ENCODE data around the gene MECP2.
"Not testable (repeated sequence)": the region's sequence is repeated elsewhere in the genome, so short reads cannot be mapped to it uniquely, and the experiment has no call there.

The MECP2 gene

DNA sequence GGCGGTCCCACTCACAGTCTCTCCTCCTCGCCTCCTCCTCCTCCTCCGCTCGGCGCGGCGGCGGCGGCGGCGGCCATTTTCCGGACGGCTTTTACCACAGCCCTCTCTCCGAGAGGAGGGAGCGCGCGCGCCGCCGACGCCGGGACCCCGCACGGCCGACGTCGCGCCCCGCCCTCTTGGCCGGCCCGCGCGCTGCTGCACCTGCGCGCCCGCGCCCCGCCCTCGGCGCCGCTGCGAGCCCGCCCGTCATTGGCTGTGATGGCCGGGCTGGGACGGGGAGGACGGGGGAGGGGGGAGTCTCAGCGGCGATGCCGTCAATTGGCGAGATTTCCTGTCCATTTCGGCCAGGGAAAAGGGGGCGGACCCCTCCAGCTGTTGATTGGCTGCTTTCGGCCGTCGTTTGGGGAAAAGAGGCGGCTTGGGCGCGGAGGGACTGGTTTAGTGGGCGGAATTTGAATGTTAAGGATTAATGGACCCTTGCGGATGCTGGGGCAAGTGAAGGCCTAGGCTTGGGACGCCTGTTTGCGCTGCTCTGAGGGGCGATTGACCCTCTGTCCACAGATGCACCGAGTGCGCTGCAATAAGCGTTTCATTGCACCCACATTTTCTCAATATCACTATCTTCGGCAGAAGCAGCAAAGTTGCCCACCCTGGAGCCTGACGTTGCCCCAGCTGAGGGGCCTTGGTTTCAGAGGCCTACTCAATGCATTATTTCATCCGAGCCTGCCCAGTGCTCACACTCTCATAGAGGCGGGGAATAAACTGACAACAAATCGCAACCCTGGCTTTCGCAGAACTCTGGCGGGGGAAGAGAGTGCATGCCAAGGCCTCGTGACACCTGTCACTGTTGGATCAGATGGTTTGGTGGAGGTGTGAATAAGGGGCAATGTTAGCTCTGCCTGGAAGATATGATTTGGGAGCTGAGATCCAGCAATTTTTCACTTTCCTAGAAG lies at the start of gene MECP2:
MECP2 (minus strand) TSS at position 129 of the 953 bp plus-strand sequence.
- DNase-seq: peak; percentile 92

DNA sequence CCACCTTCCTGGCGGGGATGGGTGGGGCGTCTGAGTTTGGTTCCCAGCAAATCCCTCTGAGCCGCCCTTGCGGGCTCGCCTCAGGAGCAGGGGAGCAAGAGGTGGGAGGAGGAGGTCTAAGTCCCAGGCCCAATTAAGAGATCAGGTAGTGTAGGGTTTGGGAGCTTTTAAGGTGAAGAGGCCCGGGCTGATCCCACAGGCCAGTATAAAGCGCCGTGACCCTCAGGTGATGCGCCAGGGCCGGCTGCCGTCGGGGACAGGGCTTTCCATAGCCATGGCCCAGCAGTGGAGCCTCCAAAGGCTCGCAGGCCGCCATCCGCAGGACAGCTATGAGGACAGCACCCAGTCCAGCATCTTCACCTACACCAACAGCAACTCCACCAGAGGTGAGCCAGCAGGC lies 46.5 kb upstream of the MECP2 start, which contains the start of gene OPN1LW:
OPN1LW (plus strand) TSS at position 234 of the 400 bp plus-strand sequence; CDS start at position 275, 41 bp downstream.
- DNase-seq: not testable (repeated sequence)

DNA sequence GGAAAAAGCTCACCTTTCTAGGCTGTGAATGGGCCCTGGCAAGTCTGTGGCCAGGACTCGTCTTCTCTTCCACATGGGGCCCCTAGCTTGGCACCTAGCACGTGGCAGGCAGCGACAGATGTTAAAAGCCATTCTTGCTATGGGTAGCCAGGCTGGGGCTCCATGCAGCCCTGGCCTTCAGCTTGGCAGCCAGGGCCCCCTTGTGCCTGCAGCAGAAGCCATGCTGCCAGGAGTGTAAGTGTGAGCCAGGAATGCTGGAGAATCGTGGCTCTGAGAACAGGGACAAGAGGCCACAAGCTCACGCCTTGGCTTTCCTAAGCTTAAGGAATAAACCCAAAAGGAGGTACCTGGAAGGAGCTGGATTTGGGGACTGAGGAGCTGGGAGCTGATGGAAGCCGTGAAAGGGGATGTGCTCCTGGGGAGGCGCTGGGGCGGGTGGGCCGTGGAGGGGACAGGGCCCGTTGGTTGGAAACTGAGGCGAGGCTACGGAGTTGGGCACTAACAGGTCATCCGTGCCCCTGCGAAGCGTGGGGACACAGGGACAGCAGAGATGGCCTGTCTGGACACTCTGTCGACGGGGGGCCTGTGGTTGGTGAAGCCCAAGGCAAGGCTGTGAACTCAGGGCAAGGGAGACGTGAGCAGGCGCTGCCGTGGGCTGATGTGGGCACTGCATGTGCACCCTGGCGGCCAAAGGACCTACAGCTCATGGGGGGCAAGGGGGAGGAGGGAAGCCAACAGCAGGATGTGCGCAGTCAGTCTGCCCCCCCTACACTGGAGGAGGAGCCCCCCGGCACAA lies 45.6 kb upstream of the MECP2 start:
- no peak for DNase-seq

DNA sequence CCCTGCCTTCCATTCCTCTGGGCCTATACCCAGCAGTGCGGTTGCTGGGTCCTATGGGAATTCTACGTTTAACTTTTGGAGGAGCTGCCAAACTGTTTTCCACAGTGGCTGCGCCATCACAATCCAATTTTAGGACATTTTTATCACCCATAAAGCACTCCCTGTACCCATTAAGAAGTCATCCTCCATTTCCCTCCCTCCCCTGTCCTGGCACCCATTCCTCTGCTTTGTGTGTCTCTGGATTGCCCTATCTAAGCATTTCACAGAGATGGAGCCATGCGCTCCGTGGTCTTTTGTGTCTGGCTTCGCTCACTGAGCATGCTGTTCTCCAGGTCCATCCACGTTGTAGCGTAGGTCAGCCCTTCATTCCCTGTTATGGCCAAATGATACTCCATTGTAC lies 44.9 kb upstream of the MECP2 start:
- no peak for DNase-seq

DNA sequence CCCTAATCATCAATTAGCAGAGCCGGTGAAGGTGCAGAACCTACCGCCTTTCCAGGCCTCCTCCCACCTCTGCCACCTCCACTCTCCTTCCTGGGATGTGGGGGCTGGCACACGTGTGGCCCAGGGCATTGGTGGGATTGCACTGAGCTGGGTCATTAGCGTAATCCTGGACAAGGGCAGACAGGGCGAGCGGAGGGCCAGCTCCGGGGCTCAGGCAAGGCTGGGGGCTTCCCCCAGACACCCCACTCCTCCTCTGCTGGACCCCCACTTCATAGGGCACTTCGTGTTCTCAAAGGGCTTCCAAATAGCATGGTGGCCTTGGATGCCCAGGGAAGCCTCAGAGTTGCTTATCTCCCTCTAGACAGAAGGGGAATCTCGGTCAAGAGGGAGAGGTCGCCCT lies 43.2 kb upstream of the MECP2 start:
- DNase-seq: no peak

DNA sequence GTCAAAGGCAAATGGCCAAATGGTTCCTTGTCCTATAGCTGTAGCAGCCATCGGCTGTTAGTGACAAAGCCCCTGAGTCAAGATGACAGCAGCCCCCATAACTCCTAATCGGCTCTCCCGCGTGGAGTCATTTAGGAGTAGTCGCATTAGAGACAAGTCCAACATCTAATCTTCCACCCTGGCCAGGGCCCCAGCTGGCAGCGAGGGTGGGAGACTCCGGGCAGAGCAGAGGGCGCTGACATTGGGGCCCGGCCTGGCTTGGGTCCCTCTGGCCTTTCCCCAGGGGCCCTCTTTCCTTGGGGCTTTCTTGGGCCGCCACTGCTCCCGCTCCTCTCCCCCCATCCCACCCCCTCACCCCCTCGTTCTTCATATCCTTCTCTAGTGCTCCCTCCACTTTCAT lies 42.7 kb upstream of the MECP2 start:
- DNase-seq: no peak

DNA sequence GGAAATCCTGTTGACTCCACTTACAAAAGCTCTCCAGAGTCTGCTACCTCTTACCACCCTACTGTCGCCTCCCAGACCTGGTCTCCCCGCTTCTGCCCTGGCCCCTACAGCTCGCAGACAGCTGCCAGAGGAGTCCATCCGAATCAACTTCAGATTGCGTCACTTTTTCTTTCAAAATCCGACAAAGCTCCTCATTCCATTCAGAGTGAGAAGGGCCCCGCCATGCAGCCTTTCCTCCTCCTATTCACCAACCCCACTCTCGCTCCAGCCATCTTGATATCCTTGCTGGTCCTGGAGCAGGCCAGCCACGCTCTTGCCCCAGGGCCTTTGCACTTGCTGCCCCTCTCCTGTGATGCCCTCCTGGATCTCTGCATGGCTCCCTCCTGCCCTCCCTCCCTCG lies 41.3 kb upstream of the MECP2 start:
- no peak for DNase-seq

DNA sequence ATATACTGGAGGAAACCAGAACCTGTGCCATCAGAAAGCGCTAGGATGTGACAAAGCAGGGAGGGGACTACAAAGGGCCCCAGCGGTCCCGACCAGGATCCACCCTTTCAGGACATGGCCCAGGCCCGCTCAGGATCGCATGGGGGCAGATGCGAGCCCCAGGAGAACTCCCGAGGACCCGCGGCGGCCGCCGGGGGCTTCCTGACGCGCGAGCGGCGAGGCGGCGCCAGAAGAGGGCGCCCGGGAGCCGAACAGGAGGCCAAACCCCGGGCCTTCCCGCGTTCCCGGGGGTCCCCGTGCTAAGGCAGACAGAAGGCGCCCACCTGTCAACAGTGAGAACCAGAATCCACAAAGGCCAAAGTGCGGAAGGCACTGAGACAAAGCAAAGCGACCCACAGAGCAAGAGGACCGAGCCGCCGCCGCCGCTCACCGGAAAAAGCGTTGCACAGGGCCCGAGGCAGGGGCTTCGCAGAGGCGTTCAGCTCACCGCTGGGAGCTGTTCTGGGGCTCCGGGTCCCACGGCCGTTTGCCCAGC lies 39.2 kb upstream of the MECP2 start:
- peak; percentile 51 for DNase-seq

DNA sequence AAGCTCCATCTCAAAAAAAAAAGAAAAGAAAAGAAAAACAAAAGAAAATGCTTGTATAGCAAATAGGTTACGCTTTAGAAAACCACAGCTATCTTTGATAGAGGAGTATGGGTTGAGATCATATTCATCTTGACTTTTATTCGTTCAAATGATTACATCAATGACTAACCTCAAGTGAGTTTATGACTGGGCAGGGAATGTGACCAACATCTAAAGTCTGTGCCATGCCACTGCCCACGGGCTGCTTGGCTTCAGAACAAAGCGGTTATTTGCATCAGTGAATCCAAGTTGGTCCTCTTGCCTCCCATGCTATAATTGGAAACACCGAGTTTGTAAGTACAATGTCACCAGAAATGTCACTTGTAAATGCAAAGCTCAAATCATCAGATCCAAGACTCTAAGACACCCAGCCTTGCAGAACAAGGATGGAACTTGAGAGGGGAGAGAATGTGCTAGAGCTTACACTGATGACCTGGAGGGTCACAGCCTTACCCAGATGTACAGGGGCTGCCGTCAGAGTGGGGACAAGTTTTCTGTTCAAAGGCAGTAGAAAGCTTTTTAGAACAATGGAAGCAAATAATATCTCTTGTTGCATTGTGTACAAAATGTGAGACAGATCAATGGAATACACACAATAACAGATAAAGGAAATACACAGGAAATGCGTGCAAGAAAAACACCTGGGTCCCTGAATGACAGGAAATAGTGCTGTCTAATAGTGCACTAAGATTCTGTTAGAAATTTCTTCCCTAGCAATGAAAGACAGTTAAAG lies 38.1 kb upstream of the MECP2 start:
- no peak for DNase-seq

DNA sequence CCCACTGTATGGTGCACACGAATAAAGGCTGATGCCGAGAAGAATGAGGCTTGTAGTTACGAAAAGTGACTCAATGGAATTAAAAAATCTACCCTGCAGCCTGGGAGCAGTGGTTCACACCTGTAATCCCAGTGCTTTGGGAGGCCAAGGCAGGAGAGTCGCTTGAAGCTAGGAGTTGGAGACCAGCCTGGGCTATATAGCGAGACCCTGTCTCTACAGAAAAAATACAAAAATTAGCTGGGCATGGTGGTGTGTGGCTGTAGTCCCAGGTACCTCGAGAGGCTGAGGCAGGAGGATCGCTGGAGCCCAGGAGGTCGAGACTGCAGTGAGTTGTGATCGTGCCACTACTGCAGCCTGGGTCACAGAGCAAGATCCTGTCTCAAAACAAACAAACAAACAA lies 34.8 kb upstream of the MECP2 start:
- DNase-seq: no peak

DNA sequence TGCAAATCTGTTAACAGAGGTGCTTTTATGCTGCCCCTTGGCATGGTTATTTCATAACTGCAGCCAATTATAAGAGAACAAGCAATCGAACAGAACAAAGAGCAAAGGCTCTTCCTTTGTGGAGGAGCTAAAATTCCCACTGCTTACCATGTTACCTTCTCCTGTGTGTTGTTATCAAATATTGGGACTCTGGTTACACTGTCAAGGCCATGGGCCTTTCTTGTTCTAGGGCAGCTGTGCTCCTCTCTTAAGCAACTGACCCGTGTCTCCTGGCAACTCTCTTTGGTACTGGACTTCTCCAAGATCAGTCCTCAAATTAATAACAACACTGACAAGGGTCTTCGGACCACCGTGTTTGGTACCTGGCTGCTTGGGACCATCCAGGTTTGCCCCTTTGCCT lies 34.4 kb upstream of the MECP2 start:
- no peak for DNase-seq

DNA sequence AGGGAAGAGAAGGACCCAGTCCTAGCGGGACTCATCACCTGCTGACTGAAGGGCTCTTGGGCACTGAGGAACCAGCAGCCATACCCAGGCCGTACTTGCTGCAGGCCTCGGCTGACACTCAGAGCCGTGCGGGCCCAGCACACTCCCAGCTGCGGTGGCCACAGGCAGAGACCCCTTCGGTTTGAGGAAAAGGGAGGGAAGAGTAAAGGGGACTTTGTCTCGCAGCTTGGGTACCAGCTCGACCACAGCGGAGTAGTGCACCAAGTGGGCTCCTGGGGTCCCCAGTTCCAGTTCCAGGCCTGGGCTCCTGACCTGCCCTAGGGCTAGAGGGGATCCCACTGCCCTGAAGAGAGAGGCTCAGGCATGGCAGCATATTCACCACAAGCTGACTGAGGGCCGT lies 28.6 kb upstream of the MECP2 start:
- DNase-seq: no peak

DNA sequence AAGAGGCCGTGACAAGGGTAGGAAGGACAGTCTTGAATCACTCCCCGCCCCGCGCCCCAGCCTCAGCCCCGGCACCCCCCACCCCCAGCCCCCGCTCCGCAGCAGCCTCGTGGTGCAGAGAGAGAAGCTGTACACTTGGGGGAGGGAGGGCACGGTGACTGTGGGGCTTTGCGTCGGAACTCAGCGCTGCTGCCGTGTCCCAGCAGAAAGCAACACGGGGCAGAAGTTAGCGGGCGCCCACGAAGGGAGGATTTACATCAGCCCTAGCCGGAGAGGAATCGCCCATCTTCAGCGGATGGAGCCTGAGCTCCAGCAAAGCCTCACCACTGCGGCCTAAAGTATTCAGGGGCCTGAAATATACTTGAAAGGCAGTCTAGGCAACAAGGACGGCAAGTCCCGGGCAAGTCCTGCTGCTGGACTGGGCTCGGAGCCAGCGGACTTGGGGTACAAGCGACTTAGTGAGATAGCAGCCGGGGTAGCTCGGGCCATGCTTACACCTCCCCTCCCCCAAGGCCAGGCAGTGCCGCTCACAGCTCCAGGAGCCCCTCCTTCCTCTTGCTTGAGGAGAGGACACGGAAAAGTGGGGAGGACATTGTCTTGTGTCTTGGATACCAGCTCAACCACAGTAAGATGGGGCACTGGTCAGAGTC lies 28.0 kb upstream of the MECP2 start:
- no peak for DNase-seq

DNA sequence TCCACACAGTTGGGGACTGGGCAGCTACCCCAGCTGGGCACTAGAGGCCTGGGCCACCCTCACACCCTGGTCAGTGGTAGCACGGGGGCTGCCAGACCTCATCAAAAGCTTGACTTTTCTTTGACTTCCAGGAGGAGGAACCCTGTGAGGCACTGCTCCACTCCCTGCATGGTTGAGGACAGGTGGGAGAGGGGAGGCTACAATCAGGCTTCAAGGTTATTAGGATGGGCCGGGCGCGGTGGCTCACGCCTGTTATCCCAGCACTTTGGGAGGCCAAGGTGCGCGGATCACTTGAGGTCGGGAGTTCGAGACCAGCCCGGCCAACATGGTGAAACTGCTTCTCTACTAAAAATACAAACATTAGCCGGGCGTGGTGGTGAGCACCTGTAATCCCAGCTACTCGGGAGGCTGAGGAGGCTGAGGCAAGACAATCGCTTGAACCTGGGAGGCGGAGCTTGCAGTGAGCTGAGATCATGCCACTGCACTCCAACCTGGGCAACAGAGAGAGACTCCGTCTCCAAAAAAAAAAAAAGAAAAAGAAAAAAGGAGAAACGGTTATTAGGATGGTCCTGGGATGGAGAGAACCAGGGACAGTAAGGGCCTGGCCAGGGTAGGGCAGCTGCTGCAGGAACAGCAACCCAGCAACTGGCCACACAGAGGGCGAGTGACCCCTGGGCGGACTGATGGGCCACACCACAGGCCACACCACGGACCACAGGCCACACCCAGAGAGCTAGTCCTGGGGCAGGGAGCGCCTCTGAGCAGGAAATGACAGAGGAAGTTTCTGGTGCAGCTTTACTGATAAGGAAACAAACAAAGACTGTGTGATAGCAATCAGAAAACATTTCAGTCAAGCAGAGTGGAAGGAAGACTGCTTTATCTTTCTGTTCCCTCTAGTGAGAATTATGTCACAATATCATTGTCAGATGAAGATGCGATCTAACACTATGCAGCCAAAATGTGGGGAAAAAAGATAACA lies 26.0 kb upstream of the MECP2 start:
- no peak for DNase-seq

DNA sequence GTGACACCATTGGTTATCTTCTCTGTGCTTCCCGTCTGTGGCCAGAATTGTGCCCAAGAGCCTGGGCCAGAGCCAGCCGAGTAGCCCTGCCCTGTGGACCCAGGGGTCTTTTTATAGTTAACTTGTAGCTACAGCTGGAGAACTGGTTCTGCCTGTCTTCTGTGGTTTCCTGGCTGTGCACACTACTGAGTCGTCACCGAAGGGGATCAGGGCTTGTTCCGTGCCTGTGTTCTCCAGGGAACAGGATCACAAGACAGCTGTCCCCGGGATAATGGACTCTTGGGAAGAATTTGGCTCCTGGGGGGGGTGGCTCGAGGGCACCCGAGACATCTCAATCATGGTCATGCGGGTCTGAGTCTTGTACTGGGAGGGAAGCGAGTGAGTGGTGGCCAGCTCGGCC lies 24.4 kb upstream of the MECP2 start:
- no peak for DNase-seq

DNA sequence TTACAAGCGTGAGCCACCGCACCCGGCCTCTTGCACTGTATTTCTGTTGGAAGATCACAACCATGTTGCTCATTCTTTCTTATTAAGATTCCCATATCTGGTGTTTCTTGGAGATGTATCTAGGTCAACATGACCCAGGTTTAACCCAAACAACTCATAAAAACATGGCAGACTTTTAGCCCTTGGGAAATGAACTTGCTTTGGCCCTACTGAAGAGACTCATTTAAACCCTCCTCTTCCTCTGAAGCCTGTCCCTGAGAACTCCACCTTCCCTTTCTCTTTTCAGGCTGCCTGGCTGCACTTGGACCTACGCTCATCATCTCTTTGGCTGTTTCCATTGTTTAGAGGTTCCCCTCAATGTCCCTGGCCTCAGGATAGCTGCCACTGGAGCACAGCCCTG lies 23.7 kb upstream of the MECP2 start:
- no peak for DNase-seq

DNA sequence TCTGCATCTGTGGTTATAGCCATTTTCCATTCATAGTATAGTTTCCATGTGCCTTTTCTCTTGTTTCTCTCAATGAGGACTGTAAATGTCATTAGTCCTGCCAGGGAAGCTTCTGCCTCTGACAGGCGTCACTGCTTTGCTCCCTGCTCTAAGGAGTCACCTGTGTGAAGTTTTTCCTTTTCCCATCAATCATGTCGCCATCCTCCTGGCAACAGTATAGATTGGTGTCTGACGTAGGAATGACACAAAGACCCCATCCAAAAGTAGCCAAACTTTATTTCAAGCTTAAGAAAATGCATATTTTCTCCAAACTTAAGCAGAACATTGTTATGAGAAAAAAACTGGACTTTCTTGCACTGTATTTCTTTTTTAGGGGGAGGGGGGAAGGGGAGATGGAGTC lies 23.1 kb upstream of the MECP2 start:
- no peak for DNase-seq

DNA sequence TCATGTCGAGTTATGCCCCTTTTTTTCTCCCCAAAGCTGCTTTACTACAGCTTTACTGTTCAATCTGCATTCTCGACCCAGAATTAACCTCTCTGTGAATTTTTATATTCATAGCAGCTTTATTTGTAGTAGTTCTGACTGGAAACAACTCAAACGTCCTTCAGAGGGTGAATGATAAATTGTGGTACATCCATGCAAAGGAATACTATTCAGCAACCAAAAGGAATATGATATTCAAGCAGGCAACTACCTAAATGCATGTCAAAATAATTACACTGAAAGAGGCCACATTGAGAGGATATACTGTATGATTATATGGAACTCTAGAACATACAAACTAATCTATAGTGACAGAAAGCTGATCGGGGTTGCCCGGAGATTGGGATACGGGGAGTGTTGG lies 20.0 kb upstream of the MECP2 start:
- no peak for DNase-seq

DNA sequence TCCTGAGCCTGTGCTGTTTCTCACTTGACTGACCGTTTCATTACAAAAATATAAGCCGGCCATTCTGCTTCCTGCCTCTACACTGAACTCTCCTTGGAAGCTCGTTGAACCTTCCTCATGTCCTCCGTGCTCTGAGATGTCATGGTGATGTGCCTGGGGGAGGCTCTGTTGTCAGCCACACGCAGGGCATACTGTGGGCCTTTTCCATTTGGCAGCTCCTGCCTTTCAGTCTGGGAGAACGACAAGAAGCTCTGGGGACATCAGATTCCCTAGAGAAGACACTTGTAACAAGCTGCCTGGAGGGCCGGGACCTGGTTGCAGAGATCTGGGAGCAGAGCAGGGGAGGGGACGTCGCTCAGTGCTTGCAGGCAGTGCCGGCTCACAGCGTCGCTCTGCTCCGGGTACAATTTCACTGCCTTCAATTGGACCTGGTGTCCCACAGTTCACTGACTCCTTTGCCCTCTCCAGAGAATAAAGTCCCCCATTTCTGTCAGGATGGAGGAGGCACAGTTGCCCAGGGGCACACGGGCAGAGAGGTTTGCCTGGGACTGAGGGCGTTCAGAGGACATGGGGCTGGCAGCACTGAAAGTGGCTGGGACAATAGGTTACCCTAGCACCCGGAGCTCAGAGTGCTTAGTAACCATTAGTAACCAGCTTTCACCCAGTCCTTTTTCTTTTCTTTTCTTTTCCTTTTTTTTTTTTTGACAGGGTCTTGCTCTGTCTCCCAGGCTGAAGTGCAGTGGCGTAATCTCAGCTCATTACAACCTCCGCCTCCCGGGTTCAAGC lies 19.1 kb upstream of the MECP2 start:
- DNase-seq: no peak

DNA sequence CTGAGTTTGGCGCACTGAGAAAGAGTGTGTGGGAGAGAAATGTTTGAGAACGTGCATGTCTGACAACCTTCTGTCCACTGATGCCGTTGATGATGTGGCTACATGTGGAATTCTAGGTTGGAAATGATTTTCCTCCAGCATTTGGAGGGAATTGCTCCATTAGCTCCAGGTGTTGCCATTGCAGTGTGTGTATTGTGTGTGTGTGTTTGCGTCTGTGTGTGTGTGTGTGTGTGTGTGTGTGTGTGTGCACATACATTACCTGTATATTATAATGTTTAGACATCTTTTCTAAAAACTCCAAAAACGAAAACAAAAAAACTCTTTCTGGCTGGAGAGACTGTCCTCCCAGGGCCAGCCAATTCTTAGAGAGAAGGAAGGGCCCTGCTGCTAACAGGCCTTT lies 18.2 kb upstream of the MECP2 start:
- no peak for DNase-seq

Measured in fibroblast of skin of right biceps (primary cell).